HG03280 (cell line): ENCODE data around the gene SERPINC1.
"Not testable (repeated sequence)": the region's sequence is repeated elsewhere in the genome, so short reads cannot be mapped to it uniquely, and the experiment has no call there.

Source experiments
- ATAC-seq: cut with Tn5 transposase; IDR thresholded peaks from one replicate; pipeline ENCODE4 v1.9.1; 2021; ENCODE audit warnings: mild to moderate bottlenecking, moderate library complexity; ENCODE audit not compliant: unreplicated experiment

Gene SERPINC1

DNA sequence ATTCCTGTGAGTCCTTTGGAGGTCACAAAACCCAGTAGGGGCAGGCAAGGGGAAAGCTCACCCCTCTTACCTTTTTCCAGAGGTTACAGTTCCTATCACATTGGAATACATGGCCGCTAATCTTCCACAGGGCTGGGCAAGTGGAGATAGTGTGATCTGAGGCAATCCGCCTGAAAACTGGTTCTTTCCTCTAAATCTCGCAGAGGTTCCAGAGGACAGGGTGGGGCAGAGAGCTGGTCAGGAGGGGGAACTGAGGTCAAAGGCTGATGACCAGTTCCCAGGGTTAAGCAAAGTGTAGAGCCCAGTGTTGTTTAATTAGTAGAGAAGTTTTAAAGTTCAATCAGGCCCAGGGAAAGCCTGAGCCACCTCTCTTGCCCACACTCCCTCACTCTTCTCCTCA, at the start of gene SERPINC1:
TSS of gene SERPINC1 (minus strand) at position 179 of the 400 bp plus-strand sequence. CDS start at position 111, 68 bp downstream.
- ATAC-seq, result no peak

DNA sequence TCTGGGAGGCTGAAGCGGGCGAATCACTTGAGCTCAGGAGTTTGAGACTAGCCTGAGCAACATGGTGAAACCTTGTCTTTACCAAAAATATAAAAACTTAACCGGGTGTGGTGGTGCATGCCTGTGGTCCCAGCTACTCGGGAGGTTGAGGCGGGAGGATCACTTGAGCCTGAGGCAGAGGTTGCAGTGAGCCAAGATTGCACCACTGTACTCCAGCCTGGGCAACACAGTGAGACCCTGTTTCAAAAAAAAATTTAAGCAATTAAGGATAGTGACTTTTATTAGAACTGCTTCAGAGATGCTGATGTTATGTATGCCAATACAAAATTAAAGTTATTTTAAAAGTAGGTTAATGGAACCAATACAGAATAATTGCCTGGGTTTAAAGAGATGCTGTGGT, 48.8 kb upstream of the SERPINC1 start:
- ATAC-seq, result not testable (repeated sequence)

DNA sequence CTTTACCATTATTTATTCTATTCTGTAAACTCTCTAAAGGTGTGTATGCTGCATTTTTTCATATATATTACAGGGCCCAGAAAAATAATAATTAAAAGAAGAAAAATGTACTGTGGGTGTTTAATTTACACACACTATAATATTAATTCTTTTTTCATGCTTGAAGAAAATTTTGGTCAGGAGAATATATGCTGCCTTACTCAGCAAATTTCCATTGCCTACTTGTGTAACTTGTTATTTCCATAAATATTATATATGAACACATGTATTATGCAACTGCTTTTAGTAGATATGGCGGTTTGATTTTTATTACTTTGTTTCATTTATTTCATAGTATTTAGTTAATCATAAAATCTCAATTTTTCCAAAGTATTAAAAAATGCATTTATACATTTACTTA, 46.4 kb upstream of the SERPINC1 start:
- ATAC-seq, result no peak

DNA sequence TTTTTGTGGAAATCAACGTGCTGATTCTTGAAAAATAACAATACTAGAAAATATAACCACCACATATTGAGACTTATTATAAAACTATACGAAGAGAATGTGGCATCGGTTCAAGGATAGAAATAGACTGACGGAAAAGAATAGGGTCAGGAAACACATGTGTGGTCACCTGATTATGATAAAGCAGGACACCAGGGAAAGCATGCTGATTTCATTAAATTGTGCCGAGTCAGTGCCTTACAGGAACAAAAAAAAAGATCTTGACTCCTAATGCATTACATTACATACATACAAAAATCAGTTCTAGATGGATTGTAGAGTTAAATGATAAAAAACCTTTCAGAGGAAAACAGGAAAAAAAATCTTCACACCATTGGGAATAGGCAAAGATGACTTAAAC, 43.5 kb upstream of the SERPINC1 start:
- no peak for ATAC-seq

DNA sequence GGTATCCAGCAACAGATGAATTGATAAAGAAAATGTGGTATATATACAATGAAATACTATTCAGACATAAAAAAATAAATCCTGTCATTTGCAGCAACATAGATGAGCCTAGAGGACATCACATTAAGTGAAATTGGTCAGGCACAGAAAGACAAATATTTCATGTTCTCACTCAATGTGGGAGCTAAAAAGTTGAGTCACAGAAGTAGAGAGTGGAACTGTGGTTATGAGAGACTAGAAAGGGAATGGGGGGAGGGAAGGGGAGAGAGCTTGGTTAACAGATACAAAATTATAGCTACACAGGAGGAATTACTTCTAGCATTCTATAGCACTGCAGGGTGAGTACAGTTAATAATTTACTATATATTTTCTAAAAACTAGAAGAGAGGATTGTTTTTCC, 37.1 kb upstream of the SERPINC1 start:
- ATAC-seq, result no peak

DNA sequence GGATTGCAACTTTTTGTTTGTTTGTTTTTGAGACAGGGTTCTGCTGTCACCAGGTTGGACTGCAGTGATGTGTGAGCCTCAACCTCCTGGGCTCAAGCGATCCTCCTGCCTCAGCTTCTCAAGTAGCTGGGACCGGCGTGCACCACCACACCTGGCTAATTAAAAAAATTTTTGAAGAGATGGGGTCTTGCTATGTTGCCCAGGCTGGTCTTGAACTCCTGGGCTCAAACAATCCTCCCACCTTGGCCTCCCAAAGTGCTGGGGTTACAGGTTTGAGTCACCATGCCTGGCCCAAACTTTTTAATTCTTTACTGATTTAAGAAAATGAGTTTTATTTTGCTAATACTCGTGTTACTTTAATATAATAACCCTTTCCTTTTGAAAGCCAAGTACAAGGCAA, 31.5 kb upstream of the SERPINC1 start:
- ATAC-seq, result no peak

DNA sequence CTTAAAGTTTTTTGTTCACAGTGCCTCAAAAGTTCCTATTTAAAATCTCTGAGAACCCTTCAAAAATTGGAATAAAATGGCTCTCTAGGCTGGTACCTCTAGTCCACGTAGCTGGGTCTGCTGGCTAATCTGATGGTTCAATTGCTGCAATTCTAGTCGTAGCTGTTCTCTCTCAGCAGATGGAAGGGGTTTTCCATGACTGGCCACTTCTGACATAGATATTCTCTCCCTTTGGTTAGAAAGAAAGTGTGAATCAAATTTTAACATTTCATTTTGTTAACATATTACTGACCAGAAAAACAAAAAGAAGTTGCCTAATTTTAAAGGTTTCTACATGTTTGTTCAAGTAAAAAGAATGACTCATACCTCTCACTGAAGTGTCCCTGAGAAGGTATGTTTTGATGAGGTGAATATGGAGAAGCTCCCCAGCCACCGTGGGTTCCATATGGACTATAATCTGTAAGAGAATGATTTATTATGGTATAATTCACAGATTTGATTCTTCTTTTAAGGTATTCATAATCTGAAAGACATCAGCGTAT, 29.3 kb upstream of the SERPINC1 start:
- no peak for ATAC-seq

DNA sequence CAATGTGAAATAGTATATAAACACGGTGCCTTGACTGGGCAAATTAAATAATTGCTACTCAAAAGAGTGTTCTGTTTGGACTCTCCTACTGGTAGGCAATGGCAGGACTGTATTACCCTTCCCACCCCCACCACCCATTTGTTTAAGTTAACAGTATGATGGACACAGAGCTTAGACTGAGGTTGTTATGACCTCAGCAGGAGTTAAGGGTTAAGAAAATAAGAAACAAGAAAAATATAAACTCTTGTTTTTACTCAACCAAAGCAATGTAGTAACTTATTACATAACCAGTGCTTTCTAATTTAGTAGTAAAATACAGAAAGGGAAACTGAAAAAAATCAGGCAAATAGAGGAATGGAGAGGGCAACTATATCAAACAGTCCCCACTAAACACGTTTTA, 19.9 kb upstream of the SERPINC1 start:
- no peak for ATAC-seq

DNA sequence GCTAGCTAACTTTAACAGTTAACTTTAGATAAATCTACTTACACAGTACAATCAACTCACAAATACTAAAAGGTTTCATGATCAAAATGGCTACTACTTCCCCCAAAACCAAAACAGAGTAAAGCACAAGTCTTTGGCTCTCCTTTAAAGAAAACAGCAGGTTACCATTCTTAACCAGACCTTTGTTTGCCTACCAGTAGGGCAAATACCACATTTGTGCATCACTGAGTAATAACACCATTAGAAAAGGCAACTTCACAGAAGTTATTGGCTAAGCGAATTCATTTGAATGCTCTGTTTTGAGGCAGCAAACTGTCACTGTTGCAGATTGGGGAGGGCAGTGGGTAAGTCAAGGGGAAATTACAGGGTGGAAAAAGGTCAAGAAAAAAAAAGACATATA, 17.3 kb upstream of the SERPINC1 start:
- no peak for ATAC-seq

DNA sequence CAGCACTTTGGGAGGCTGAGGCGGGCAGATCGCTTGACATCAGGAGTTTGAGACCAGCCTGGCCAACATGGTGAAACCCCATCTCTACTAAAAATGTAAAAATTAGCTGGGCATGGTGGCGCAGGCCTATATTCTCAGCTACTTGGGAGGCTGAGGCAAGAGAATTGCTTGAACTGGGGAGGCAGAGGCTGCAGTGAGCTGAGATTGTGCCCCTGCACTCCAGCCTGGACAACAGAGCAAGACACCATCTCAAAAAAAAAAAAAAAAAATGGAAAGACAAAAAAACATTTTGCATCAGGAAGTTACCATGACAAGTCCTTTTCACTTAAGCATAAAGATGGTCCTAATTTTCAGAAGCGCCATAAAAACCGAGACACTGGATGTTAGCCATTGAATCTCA, 13.4 kb upstream of the SERPINC1 start:
- not testable (repeated sequence) for ATAC-seq

DNA sequence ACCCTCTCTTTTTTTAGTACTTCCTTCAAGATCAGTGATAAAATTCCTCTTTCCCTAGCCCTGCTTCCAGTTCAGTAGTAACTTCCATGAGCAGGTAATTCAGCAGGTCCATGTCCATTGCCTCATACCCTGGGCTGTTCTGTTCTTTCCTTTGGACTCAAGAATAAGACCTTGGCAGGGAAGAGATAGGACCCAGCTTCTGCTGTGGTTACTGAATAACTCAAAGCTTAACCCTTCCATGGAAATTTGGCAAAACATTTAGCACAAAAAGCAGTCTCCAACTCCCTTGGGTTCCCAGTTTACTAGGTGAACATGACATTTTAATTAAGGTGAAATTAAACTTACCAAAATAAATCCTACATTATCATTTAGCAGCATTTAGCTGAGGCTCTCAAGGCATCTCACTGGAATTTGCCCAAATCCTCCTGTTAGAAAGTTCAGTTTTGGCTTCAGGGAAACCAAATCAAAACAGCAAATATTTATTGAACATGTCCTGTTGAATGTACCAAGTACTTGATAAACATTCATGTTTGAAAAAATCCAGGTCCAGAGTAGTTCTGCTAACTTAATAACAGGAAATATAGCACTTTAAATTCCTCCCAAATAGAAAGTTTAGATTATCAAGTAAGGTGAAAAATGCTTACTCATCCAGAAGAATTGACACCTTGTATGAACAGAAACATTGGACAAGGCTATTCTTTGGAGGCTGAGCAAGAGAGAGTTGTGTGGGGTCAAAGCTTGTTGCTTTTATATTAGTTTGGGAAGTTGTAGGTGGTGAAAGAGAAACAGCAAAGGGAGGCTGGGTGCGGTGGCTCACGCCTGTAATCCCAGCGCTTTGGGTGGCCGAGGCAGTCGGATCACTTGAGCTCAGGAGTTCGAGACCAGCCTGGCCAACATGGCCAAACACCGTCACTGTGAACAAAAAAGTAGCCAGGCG, 8.4 kb upstream of the SERPINC1 start:
- no peak for ATAC-seq

DNA sequence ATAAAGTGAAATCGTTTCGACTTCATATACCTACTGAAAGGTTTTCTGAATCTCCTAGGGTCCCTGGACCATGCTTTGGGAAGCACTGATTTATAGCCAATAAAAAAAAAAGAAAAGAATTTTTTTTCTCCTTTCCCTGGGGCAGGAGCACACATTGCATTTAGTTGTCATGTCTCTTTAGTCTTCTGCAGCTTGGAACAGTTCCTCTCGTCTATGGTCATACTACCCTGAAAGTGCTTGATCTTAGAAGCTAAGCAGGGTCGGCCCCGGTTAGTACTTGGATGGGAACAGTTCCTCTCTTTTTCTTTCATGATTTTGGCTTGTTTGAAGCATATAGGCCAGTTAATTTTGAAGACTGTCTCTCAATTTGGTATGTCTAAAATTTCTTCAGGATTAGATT, 3.7 kb upstream of the SERPINC1 start:
- no peak for ATAC-seq

DNA sequence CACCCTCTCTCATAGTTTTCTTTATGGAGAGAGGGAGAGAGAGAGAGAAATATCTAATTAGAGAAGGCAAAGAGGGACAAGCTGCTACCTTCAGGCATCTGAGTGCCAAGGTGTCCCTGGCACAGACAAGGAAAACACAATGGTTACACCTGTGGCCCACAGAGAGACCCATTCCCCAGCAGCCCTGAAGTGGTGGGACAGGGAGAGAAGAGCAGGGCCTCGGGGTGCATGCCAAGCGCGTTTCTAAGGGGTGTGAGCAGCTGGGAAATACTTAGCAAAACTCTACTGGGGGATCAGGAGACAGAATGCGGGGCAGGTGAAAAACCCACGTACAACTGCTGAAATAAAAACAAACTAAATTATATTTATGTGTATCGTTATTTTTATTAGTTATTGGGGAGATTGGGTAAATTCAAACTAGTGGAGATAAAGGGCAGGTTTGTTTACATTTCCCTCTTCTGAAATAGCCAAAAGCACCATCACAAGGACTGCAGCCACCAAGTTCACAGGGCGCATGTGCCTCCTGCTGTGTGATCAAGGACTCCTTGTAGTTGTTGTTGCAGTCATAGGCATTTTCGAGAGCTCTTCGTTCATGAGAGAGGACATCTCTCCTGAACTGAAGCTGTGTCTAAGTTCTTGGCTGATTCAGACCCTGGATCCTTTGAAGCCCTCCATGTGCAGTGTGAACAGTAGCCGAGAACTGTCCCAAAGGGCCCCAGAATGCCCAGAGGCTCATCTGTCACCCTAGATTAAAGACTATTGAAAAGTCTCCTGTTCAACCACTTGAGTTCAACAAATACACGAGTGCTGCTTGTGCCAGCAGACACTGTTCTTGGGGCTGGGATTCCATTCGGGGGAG, 737 bp upstream of the SERPINC1 start:
- ATAC-seq, result no peak

DNA sequence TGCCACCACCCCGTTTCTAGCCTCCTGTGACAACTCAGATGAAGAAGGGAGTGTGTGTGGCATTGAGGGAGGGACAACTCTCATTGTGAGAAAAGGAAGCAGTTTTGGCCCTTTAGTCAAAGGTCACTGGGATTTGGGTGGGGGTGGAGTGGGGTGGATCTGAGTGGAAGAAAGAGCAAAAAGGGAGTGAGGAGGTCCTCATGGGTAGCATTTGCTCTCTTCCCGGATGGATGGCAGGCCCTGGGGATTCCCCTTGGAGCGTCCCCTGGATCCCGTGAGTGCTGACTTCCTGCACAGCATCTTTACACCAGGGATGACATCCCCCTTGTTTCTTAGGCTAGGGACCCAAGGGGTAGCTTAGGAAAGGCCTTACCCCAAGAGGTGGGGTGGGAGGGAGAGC, 460 bp downstream of the SERPINC1 start:
- no peak for ATAC-seq

DNA sequence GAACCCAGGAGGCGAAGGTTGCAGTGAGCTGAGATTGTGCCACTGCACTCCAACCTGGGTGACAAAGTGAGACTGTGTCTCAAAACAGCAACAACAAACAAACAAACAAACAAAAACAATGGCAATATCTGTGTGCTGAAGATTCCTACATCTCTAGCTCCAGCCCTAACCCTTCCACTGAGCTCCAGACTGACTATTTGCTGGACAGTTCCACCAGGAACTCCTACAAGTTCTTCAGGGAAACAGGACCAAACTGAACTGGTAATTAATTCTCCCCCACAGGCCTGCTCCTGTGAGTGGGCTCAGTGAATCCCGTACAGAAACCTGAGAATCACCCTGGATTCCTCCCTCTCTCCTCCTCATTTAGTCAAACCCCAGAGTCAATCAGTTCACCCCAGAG, 1.5 kb downstream of the SERPINC1 start:
- ATAC-seq, result no peak

DNA sequence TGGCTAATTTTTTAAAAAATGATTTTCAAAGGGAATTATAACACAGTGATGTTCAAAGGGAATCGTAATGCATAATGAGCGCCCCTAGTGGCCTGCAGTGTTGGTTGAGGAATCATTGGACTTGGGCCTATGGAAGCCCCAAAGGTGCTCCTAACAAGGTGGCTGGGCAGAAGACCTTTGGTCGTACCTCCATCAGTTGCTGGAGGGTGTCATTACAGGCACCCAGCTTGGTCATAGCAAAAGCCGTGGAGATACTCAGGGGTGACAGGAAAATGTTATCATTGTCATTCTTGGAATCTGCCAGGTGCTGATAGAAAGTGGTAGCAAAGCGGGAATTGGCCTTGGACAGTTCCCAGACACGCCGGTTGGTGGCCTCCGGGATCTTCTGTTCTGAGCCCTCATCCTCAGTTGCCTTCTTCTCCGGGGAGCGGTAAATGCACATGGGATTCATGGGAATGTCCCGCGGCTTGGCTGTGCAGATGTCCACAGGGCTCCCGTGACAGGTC, 2.7 kb downstream of the SERPINC1 start:
- ATAC-seq, result no peak

DNA sequence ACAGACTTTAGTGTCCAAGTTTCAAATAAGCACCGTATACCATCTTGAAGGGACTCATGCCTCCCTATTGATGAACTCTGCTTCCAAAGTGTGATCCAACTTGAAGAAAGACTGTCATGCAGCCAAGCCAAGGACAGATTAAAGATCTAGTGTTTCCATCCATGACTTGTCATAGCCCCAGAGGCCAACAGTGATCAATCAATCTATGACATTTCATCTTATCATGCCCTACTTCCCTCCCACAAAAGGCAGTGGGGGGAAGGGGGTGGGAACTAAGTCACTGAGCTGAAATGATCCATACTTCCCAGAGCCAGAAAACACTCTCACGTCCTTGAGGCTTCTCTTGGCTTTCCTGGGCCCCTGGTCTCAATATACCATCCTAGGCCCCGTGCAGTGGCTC, 4.0 kb downstream of the SERPINC1 start:
- no peak for ATAC-seq

DNA sequence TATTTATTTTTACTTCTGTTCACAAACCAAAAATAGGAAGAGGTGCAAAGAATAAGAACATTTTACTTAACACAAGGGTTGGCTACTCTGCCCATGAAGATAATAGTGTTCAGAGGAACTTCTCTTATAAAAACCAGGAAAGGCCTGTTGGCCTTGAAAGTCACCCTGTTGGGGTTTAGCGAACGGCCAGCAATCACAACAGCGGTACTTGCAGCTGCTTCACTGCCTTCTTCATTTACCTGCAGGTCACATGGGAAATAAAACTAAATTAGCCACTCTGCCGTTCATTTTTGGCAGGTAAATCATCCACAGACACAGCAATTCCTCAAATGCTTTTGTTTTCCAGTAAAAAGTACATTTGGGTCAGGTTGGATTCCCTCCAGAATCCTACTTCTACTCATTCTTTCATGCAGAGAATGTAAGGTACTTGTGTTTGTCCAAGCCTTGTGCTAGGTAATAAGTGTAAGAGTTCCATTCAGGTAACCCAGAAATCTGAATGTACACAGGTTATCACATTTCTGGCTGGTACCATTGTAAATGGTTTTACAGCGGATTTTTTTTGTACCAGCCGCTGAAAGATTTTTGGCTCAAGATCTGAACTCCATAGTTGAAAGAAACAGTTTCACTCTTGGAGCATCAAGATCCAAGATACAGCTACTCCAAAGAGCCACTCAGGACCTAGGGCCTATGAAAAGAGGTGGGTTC, 13.1 kb downstream of the SERPINC1 start:
- ATAC-seq, result no peak

DNA sequence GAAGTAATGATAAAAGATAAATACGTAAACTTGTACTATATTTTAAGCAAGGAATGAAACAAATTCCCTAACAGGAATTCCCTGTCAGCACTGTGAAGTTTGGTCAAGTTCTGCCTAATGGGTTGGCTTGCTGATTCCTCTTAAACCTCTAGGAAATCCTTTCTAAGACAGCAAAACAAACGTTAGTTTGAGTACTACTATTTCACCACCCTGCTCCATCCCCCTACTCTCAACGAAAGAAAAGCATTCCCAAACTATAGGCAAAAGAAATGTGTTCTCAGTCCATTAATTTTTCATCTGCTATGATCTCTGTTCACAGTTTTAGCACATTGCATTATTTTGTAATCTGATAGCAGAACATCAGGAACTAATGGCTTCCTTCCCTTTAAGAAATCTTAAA, 16.1 kb downstream of the SERPINC1 start:
- ATAC-seq, result no peak

DNA sequence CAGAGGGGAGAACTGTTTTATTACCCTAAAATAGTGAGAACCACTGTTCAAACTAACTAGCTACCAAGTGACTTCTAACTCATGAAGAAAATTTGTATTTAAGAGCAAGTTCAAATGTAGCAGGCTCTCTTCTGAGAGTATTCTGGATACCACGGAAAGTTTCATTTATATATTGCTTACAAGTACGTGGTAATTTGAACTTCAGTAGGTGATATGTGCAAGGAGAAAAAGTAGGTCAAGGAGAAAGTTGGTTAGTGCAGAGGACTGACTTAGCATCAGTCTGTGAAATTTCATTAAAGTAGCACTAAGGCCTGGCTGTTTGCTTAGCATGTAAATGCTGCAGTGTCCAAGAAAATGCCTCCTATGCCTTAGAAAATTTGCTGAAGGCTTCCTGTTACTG, 16.7 kb downstream of the SERPINC1 start:
- no peak for ATAC-seq

DNA sequence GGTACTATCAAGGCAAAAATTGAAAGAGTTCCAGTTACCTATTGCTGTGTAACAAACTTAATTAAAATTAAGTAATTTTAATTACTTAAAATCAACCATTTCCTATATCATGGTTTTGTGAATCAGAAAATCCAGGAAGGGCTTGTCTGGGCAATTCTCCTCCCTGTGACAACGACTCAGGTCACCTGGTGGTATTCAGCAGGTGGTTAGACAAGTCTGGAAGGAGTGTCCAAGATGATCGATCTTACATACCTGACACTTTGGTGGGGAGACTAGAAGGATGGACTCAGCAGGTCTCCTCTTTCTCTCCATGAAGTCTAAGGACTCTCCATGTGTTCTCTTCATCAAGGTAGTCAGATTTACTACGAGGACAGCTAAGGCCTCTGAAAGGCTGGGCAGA, 22.9 kb downstream of the SERPINC1 start:
- ATAC-seq, result no peak
